ENCODE measurements around the gene SNRNP70. TPM values are rescaled to one million over a fixed set of nuclear protein-coding genes. Genes with fewer than 3 reads are reported as not detected.

Gene SNRNP70
- total RNA-seq, 4 donors from 2014 or later, result 78.7 to 241 (median 168) TPM

GRCh38 chr19:49148044-49148682 lies 62.9 kb downstream of the SNRNP70 start:
- no peak for DNase-seq
- TF ChIP-seq CTCF (IDR thresholded peaks at IDR 0.05) (no peak), POLR2A (IDR thresholded peaks at IDR 0.05) (no peak)
- intact Hi-C loops (cut with DNase I), result loop anchor here (5.0 kb wide), 1 partner anchor 51 kb away; no protein-coding TSS in a partner anchor
- H3K4me1 ChIP-seq, result peaks cover 31 to 60% (median 33%) of the 10 kb centered on the region in 3 donors
- WGBS, 2 donors, result 62 to 86% methylated on average over 7 of the region's 11 CpGs
- peaks cover 0 to 13% (median 0%) of the 10 kb centered on the region in 4 donors for H3K27me3 ChIP-seq
- H3K27ac ChIP-seq, result peak overlapping the region; percentile 62 to 83 (median 72)
- no peaks in the 10 kb centered on the region for H3K36me3 ChIP-seq
- H3K9me3 ChIP-seq, result no peaks in the 10 kb centered on the region
- H3K4me3 ChIP-seq, result peak overlapping the region in 3 of 4 donors; percentile 64 to 70 (median 64)

GRCh38 chr19:49148784-49149651 lies 63.8 kb downstream of the SNRNP70 start:
- no peaks in the 10 kb centered on the region for H3K9me3 ChIP-seq
- no peaks in the 10 kb centered on the region for H3K36me3 ChIP-seq
- H3K4me3 ChIP-seq, result peak overlapping the region; percentile 46 to 70 (median 64)
- intact Hi-C loops (cut with DNase I), result loop anchor here (5.0 kb wide), 1 partner anchor 52 kb away; no protein-coding TSS in a partner anchor
- TF ChIP-seq POLR2A (IDR thresholded peaks at IDR 0.05) (peak in 1 of 4 donors; percentile 33), CTCF (IDR thresholded peaks at IDR 0.05) (no peak)
- peaks cover 0 to 13% (median 0%) of the 10 kb centered on the region in 4 donors for H3K27me3 ChIP-seq
- H3K27ac ChIP-seq, result peak overlapping the region; percentile 69 to 86 (median 84)
- H3K4me1 ChIP-seq, result peaks cover 31 to 57% (median 33%) of the 10 kb centered on the region in 3 donors
- WGBS, 2 donors, result 0 to 5% methylated on average over 9 to 26 of the region's 49 CpGs
- DNase-seq, result no peak

- Histone ChIP-seq H3K4me3 (peak overlapping the region; percentile 46 to 70 (median 64)), H3K27me3 (peaks cover 0 to 13% (median 0%) of the 10 kb centered on the region in 4 donors), H3K4me1 (peaks cover 31 to 57% (median 33%) of the 10 kb centered on the region in 3 donors), H3K9me3 (no peaks in the 10 kb centered on the region), H3K36me3 (no peaks in the 10 kb centered on the region), H3K27ac (peak overlapping the region; percentile 69 to 86 (median 84))
- no peak for TF ChIP-seq CTCF (IDR thresholded peaks at IDR 0.05)
- peak in 2 of 4 donors; percentile 9 to 26 for TF ChIP-seq POLR2A (IDR thresholded peaks at IDR 0.05)
- intact Hi-C loops (cut with DNase I), result loop anchor here (5.0 kb wide), 1 partner anchor 52 kb away; no protein-coding TSS in a partner anchor
- no peak for DNase-seq
- WGBS, 2 donors, result 0% methylated on average over 2 to 7 of the region's 23 CpGs
These were observed 64.4 kb downstream of the SNRNP70 start for GRCh38 chr19:49149652-49150105.

- DNase-seq, result no peak
- 0 to 2% methylated on average over 10 to 26 of the region's 75 CpGs for WGBS, 2 donors
- H3K4me1 ChIP-seq, result peaks cover 31 to 57% (median 33%) of the 10 kb centered on the region in 3 donors
- peak overlapping the region; percentile 46 to 70 (median 64) for H3K4me3 ChIP-seq
- no peaks in the 10 kb centered on the region for H3K36me3 ChIP-seq
- H3K27me3 ChIP-seq, result peaks cover 0 to 13% (median 0%) of the 10 kb centered on the region in 4 donors
- TF ChIP-seq POLR2A (IDR thresholded peaks at IDR 0.05), result peak in 2 of 4 donors; percentile 15 to 16
- TF ChIP-seq CTCF (IDR thresholded peaks at IDR 0.05), result no peak
- peak overlapping the region; percentile 69 to 86 (median 84) for H3K27ac ChIP-seq
- intact Hi-C loops (cut with DNase I), result no loop called here
- H3K9me3 ChIP-seq, result no peaks in the 10 kb centered on the region
These were observed 65.1 kb downstream of the SNRNP70 start for GRCh38 chr19:49150106-49150943.
